Adipocyte (in vitro differentiated cells): ENCODE measurements around the gene DAB2IP.
A peak's percentile ranks its signal among the peaks of the same experiment; 100 is the strongest.
"Not testable (repeated sequence)": the region's sequence is repeated elsewhere in the genome, so short reads cannot be mapped to it uniquely, and the experiment has no call there.

Source experiments
- DNase-seq: peaks from one replicate; pipeline ENCODE4 v3.0.0-alpha.2; 2015; ENCODE audit warnings: low read depth
- H3K27me3 ChIP-seq: replicated peaks from 2 replicates; pipeline ENCODE4 v1.7.0; 2013; ENCODE audit warnings: mild to moderate bottlenecking, low read length, moderate library complexity; ENCODE audit not compliant: control insufficient read depth, insufficient read depth
- H3K36me3 ChIP-seq: 2 replicates; pipeline ENCODE4 v1.7.0; 2013; ENCODE audit warnings: low read length, mild to moderate bottlenecking, moderate library complexity; ENCODE audit not compliant: control insufficient read depth, insufficient read depth, severe bottlenecking
- H3K4me1 ChIP-seq: 2 replicates; pipeline ENCODE4 v1.7.0; 2013; ENCODE audit warnings: mild to moderate bottlenecking, low read length, moderate library complexity; ENCODE audit not compliant: control insufficient read depth, insufficient read depth
- H3K4me3 ChIP-seq: 2 replicates; pipeline ENCODE4 v1.7.0; 2013; ENCODE audit warnings: mild to moderate bottlenecking, low read length, moderate library complexity
- H3K9ac ChIP-seq: 2 replicates; pipeline ENCODE4 v1.7.0; 2013; ENCODE audit warnings: mild to moderate bottlenecking, low read length, moderate library complexity
- H3K9me3 ChIP-seq: 2 replicates; pipeline ENCODE4 v1.7.0; 2013; ENCODE audit warnings: mild to moderate bottlenecking, low read length, moderate library complexity; ENCODE audit not compliant: control insufficient read depth

Gene DAB2IP

GRCh38 chr9:121638399-121638798 lies 13.0 kb upstream of the DAB2IP start:
- no peak for DNase-seq
- H3K9ac ChIP-seq, result no peak overlapping the region
- H3K4me1 ChIP-seq, result peaks cover 20% of the 10 kb centered on the region
- peaks cover 5% of the 10 kb centered on the region for H3K9me3 ChIP-seq
- no peaks in the 10 kb centered on the region for H3K36me3 ChIP-seq
- no peak overlapping the region for H3K4me3 ChIP-seq
- H3K27me3 ChIP-seq, result peaks cover 2% of the 10 kb centered on the region

DNA sequence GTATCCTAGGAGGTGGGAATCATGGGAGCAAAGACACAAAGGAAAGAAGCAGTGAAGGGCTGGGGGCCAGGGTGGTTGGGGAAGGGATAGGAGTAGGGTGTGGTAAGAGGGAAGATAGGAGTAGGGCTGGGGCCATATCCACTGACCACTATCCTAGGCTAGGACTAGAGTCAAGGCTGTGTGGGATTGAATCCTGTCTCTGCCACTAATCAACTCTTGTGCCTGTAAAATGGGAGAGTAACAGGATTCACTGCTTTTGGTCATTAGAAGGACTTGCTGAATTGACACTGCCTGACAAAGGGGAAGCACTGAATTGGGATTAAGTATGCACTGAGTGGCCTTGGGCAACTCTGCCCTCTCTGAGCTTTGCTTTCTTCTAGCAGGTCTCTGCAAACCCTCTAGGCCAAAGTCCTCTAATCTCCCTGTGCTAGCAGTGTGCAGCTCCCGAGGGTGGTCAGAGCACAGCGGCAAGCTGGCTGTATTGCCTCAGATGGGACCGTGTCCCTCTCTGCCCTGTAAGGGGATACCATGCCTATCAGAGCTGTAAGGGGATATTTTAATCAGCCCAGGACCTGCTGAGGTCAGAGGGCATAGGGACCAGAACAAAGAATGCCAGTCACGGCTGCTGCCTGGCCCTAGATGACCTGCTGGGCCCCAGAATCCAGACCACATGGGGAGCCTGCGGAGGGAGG lies 12.4 kb upstream of the DAB2IP start:
- no peak overlapping the region for H3K4me3 ChIP-seq
- no peak overlapping the region for H3K9ac ChIP-seq
- H3K9me3 ChIP-seq, result peaks cover 5% of the 10 kb centered on the region
- peaks cover 20% of the 10 kb centered on the region for H3K4me1 ChIP-seq
- H3K36me3 ChIP-seq, result no peaks in the 10 kb centered on the region
- no peak for DNase-seq
- peaks cover 5% of the 10 kb centered on the region for H3K27me3 ChIP-seq

- Histone ChIP-seq H3K9ac (no peak overlapping the region), H3K9me3 (peaks cover 5% of the 10 kb centered on the region), H3K27me3 (peaks cover 4% of the 10 kb centered on the region), H3K4me3 (no peak overlapping the region), H3K4me1 (peaks cover 20% of the 10 kb centered on the region), H3K36me3 (no peaks in the 10 kb centered on the region)
- no peak for DNase-seq
Observed at GRCh38 chr9:121639619-121640018, 11.8 kb upstream of the DAB2IP start.

GRCh38 chr9:121640076-121640475 lies 11.4 kb upstream of the DAB2IP start:
- Histone ChIP-seq H3K4me1 (peaks cover 20% of the 10 kb centered on the region), H3K9ac (no peak overlapping the region), H3K36me3 (no peaks in the 10 kb centered on the region), H3K4me3 (no peak overlapping the region), H3K9me3 (peaks cover 5% of the 10 kb centered on the region), H3K27me3 (peaks cover 4% of the 10 kb centered on the region)
- peak; percentile 24 for DNase-seq

- H3K4me3 ChIP-seq, result no peak overlapping the region
- no peak for DNase-seq
- no peaks in the 10 kb centered on the region for H3K36me3 ChIP-seq
- peaks cover 20% of the 10 kb centered on the region for H3K4me1 ChIP-seq
- H3K9ac ChIP-seq, result no peak overlapping the region
- peaks cover 4% of the 10 kb centered on the region for H3K27me3 ChIP-seq
- H3K9me3 ChIP-seq, result peaks cover 5% of the 10 kb centered on the region
Observed at GRCh38 chr9:121640491-121641223, 10.8 kb upstream of the DAB2IP start.

DNA sequence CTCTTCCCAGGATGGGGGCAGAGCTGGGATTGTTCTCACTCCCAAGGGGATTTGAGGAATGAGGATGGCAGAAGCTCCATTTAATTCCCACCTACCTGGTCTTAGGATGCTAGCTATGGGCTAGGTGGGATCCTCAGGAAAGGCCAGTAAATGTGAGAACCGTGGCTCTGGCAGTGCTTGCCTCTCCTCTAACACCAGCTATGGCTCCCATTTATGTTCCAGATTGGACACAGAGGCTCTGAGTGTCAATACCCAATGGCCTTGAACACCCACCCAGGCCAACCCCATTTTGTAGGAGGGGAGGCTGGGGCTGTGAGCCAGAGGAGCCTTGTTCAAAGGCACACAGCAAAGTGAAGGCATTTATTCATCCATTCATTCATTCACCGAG lies 10.2 kb upstream of the DAB2IP start:
- peaks cover 20% of the 10 kb centered on the region for H3K4me1 ChIP-seq
- H3K36me3 ChIP-seq, result no peaks in the 10 kb centered on the region
- no peak for DNase-seq
- H3K4me3 ChIP-seq, result no peak overlapping the region
- peaks cover 4% of the 10 kb centered on the region for H3K27me3 ChIP-seq
- H3K9ac ChIP-seq, result no peak overlapping the region
- peaks cover 5% of the 10 kb centered on the region for H3K9me3 ChIP-seq

DNA sequence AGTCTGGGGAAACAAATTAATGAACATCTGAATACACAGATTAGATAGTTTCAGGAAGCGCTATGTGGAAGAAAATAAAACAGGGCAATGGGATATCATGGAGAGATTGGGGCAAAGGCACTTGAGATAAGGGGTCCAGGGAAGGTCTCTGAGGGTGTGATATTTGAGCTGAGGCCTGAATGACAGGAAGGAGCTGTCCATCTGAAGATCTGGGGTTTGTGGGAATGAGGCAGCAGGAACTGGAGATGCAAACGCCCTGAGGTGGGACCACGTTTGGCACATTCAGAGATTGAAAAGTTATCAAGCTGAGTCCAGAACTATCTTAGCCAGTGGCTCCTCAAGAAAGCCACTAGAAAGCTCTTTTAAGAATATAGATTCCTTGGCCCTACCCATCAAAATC lies 8.7 kb upstream of the DAB2IP start:
- Histone ChIP-seq H3K9me3 (peaks cover 5% of the 10 kb centered on the region), H3K9ac (no peak overlapping the region), H3K4me3 (no peak overlapping the region), H3K4me1 (peaks cover 9% of the 10 kb centered on the region), H3K36me3 (no peaks in the 10 kb centered on the region), H3K27me3 (peaks cover 10% of the 10 kb centered on the region)
- DNase-seq, result no peak

GRCh38 chr9:121643473-121643872 lies 8.0 kb upstream of the DAB2IP start:
- Histone ChIP-seq H3K27me3 (peaks cover 10% of the 10 kb centered on the region), H3K9me3 (peaks cover 5% of the 10 kb centered on the region), H3K4me1 (peaks cover 4% of the 10 kb centered on the region), H3K36me3 (no peaks in the 10 kb centered on the region), H3K4me3 (no peak overlapping the region), H3K9ac (no peak overlapping the region)
- DNase-seq, result no peak

- not testable (repeated sequence) for H3K9ac ChIP-seq, H3K4me3 ChIP-seq, H3K4me1 ChIP-seq, H3K36me3 ChIP-seq, H3K9me3 ChIP-seq, DNase-seq
- H3K27me3 ChIP-seq, result peaks cover 10% of the 10 kb centered on the region
Observed at GRCh38 chr9:121644040-121644439, 7.4 kb upstream of the DAB2IP start.

GRCh38 chr9:121645003-121645402 lies 6.4 kb upstream of the DAB2IP start:
- Histone ChIP-seq H3K9ac (no peak overlapping the region), H3K27me3 (peaks cover 10% of the 10 kb centered on the region), H3K4me1 (peaks cover 4% of the 10 kb centered on the region), H3K4me3 (no peak overlapping the region), H3K9me3 (no peaks in the 10 kb centered on the region), H3K36me3 (no peaks in the 10 kb centered on the region)
- DNase-seq, result no peak

DNA sequence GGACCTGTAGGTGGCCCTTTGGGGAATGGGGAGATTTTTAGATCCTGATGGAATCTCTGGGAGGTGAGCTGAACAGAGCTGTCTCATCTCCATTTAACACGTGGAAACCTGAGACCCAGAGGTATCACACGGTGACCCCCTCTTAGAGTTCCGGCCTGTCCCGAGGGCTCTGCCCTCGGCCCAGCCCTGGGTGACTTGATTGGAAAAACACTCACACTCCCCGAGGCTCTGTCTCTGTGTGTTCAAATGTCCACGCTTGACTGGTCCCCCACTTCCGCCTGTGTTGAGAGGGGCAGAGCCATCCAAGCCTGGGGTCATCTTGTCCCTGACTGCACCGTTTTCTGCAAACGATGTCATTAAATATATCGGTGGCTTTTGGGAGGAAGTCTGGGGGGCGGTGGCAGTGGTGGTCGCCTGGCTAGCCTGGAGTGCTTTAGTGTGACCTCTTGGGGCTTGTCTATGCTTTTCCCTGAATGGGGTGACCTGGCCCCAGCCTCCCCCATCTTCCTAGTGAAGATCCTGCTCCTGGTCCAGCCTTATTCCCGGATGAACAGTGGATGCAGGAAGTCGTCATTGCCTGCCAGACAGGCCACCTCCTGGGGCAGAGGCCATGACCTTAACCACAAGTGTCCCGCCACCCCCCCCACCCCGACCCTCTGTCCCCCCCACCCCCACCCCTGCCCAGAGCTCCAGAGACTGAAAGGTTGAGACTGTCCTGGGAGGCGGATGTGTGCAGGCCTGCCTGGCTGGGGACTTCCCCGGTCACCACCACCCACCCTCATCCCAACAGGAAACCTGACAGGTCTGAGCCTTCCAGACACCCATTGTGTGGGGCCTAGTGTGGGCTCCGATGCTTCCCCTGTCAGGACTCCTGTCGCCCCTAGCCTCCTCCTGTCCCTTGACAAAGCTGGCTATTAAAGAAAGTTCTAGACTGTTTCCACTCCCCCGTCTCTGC lies 5.3 kb upstream of the DAB2IP start:
- Histone ChIP-seq H3K9ac (no peak overlapping the region), H3K9me3 (no peaks in the 10 kb centered on the region), H3K4me1 (no peaks in the 10 kb centered on the region), H3K36me3 (no peaks in the 10 kb centered on the region), H3K4me3 (no peak overlapping the region), H3K27me3 (peaks cover 18% of the 10 kb centered on the region)
- no peak for DNase-seq
